Coronary artery (tissue), 2 donors: Measurements from ENCODE around the gene TTLL13.
"Not testable (repeated sequence)": the region's sequence is repeated elsewhere in the genome, so short reads cannot be mapped to it uniquely, and the experiment has no call there.

Experiments
- DNase-seq: peaks from one replicate; pipeline ENCODE4 v3.0.0-alpha.2; 2017; ENCODE audit warnings: low spot score
- H3K27ac ChIP-seq, 2 donors: fragments of 200-600 bp; sonication (generic); one replicate each; pipeline ENCODE4 v1.5.1; 2016 to 2019
- H3K4me3 ChIP-seq: fragments of 200-600 bp; sonication (generic); 2 replicates; pipeline ENCODE4 v1.5.1; 2016; ENCODE audit warnings: mild to moderate bottlenecking, moderate library complexity
- CTCF ChIP-seq: fragments of 200-600 bp; sonication (generic); IDR thresholded peaks from one replicate; pipeline ENCODE4 v1.5.1; 2019; ENCODE audit warnings: antibody characterized with exemption

The TTLL13 gene

GRCh38 chr15:90270502-90271150, 21.3 kb downstream of the TTLL13 start:
- peak overlapping the region; percentile 5 for H3K4me3 ChIP-seq
- no peak for DNase-seq
- H3K27ac ChIP-seq: no peak overlapping the region
- TF ChIP-seq CTCF: no peak

GRCh38 chr15:90271459-90272166, 22.3 kb downstream of the TTLL13 start:
- peak overlapping the region in 1 of 2 donors; percentile 4 for H3K27ac ChIP-seq
- no peak for TF ChIP-seq CTCF
- DNase-seq: no peak

DNA sequence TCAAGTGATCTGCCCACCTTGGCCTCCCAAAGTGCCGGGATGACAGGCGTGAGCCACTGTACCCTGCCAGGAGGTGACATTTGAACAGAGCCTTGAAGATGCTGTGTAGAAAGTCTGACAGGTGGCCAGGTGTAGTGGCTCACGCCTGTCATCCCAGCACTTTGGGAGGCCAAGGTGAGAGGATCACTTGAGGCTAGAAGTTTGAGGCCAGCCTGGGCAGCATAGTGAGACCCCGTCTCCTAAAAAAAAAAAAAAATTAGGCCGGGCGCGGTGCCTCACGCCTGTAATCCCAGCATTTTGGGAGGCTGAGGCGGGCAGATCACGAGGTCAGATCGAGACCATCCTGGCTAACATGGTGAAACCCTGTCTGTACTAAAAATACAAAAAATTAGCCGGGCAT, 29.1 kb downstream of the TTLL13 start:
- not testable (repeated sequence) for H3K4me3 ChIP-seq, H3K27ac ChIP-seq, DNase-seq

More at GRCh38 chr15:90271459-90272166, 22.3 kb downstream of the TTLL13 start:
- no peak overlapping the region for H3K4me3 ChIP-seq

DNA sequence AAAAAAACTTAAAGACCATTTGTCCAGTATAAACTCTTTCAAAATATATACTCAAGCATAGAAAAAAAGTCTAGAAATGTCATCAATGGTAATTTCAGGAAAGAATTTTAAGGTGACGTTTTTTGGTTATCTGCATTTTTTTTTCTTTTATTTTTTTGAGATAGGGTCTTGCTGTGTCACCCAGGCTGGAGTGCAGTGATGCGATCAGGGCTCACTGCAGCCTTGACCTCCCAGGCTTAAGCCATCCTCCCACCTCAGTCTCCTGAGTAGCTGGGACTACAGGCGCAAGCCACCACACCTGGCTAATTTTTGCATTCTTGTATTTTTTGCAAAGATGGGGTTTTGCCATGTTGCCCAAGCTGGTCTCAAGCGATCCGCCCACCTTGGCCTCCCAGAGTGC, 31.4 kb downstream of the TTLL13 start:
- H3K4me3 ChIP-seq, H3K27ac ChIP-seq, DNase-seq: not testable (repeated sequence)

GRCh38 chr15:90281637-90282036, 32.3 kb downstream of the TTLL13 start:
- H3K27ac ChIP-seq, DNase-seq: not testable (repeated sequence)

DNA sequence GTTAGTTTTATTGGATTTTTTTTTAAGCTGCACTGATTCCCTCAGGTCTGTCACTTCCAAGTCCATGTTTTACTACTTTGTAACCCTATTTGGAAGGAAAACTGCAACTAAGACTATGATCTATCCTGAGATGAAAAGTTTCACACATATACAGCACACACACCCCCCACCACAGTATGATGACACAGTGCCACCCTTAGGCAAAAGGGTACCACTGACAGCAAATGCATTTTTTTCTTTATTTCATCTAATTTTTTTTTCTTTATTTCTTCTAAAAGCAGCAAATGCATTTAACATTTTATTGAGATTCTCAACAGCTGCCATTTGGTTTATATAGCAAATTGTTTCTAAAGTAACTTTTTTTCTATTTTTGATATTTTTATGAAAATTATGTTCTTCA, 37.3 kb downstream of the TTLL13 start:
- Histone ChIP-seq H3K27ac (no peak overlapping the region), H3K4me3 (no peak overlapping the region)
- no peak for DNase-seq
- TF ChIP-seq CTCF: no peak

More at GRCh38 chr15:90281637-90282036, 32.3 kb downstream of the TTLL13 start:
- not testable (repeated sequence) for H3K4me3 ChIP-seq

- no peak overlapping the region for H3K27ac ChIP-seq
- no peak for DNase-seq
- TF ChIP-seq CTCF: no peak
- no peak overlapping the region for H3K4me3 ChIP-seq
These were observed 37.7 kb downstream of the TTLL13 start for GRCh38 chr15:90287101-90287500.

DNA sequence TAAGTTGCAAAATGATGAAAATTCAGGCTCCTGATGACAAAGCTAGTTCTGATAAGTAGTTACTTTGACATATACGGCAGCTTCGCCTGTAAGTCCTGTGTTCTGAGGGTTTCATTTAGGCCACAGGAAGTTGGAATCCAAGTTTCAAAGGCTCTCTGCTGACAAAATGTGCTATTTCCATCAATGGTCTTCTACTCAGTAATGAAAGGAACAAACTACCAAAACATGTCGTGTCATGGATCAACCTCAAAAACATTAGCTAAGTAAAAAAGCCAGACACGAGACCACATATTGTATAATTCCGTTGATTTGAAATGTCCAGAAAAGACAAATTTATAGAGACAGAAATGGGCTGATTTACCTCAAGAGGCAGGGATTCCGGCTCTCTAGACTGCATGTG, 38.6 kb downstream of the TTLL13 start:
- no peak for TF ChIP-seq CTCF

More for the DNA sequence above, 38.6 kb downstream of the TTLL13 start:
- no peak overlapping the region for H3K4me3 ChIP-seq
- H3K27ac ChIP-seq: no peak overlapping the region
- no peak for DNase-seq
